GM23338 (cell line): Measurements from ENCODE around the gene RTEL1. TPM values are rescaled to one million over a fixed set of nuclear protein-coding genes. Genes with fewer than 3 reads are reported as not detected.

Experiments
- ATAC-seq: fragments of 200-7000 bp; cut with Tn5 transposase; 3 replicates; pipeline ENCODE4 v1.9.1; 2020
- DNase-seq: peaks from one replicate; pipeline ENCODE4 v3.0.0-alpha.2; 2015; ENCODE audit warnings: low spot score
- H2AFZ ChIP-seq: fragments of 200-600 bp; sonication (generic); 2 replicates; pipeline ENCODE4 v1.8.0; 2016; ENCODE audit warnings: antibody characterized with exemption, mild to moderate bottlenecking, moderate library complexity
- H3F3A ChIP-seq: fragments of 200-600 bp; sonication (generic); replicated peaks from 2 replicates; pipeline ENCODE4 v1.8.0; 2017; ENCODE audit warnings: antibody characterized with exemption, mixed run types, low read depth
- H3K27ac ChIP-seq: fragments of 200-600 bp; sonication (generic); 2 replicates; pipeline ENCODE4 v1.6.1; 2016; ENCODE audit warnings: low read depth
- H3K27me3 ChIP-seq: fragments of 200-600 bp; sonication (generic); 2 replicates; pipeline ENCODE4 v1.8.0; 2016; ENCODE audit warnings: mild to moderate bottlenecking, mixed run types, moderate library complexity; ENCODE audit not compliant: insufficient read depth
- H3K36me3 ChIP-seq: fragments of 200-600 bp; sonication (generic); 2 replicates; pipeline ENCODE4 v1.8.0; 2016; ENCODE audit warnings: mild to moderate bottlenecking; ENCODE audit not compliant: insufficient read depth
- H3K4me1 ChIP-seq: fragments of 200-600 bp; sonication (generic); 2 replicates; pipeline ENCODE4 v1.8.0; 2016; ENCODE audit warnings: mild to moderate bottlenecking, moderate library complexity; ENCODE audit not compliant: insufficient read depth
- H3K4me2 ChIP-seq: fragments of 200-600 bp; sonication (generic); 2 replicates; pipeline ENCODE4 v1.7.1; 2017; ENCODE audit warnings: mixed run types
- H3K4me3 ChIP-seq: fragments of 200-600 bp; sonication (generic); 2 replicates; pipeline ENCODE4 v1.6.1; 2016; ENCODE audit warnings: mixed run types
- H3K79me2 ChIP-seq: fragments of 200-600 bp; sonication (generic); replicated peaks from 2 replicates; pipeline ENCODE4 v1.8.0; 2017; ENCODE audit warnings: mild to moderate bottlenecking; ENCODE audit not compliant: insufficient read depth
- H3K9me2 ChIP-seq: fragments of 200-600 bp; sonication (generic); 2 replicates; pipeline ENCODE4 v1.8.0; 2017; ENCODE audit not compliant: insufficient read depth
- H4K20me1 ChIP-seq: fragments of 200-600 bp; sonication (generic); replicated peaks from 2 replicates; pipeline ENCODE4 v1.8.0; 2017; ENCODE audit warnings: mild to moderate bottlenecking; ENCODE audit not compliant: insufficient read depth
- H3K27ac Mint-ChIP-seq: 2 replicates; pipeline ENCODE4 v1.8.0; 2020; ENCODE audit warnings: inconsistent platforms, mild to moderate bottlenecking, moderate library complexity, mixed read lengths
- H3K27me3 Mint-ChIP-seq: 3 replicates; pipeline ENCODE4 v1.8.0; 2022; ENCODE audit warnings: low read depth, mild to moderate bottlenecking, moderate library complexity, mixed read lengths, inconsistent platforms; ENCODE audit not compliant: insufficient read depth, poor library complexity
- H3K36me3 Mint-ChIP-seq: 3 replicates; pipeline ENCODE4 v1.8.0; 2021; ENCODE audit warnings: low read depth, mild to moderate bottlenecking, inconsistent platforms, moderate library complexity, mixed read lengths
- H3K4me1 Mint-ChIP-seq: 3 replicates; pipeline ENCODE4 v1.8.0; 2020; ENCODE audit warnings: mild to moderate bottlenecking, inconsistent platforms, mixed read lengths
- H3K4me3 Mint-ChIP-seq: 3 replicates; pipeline ENCODE4 v1.8.0; 2021; ENCODE audit warnings: moderate library complexity, mild to moderate bottlenecking, inconsistent platforms, mixed read lengths
- H3K9me3 Mint-ChIP-seq: 3 replicates; pipeline ENCODE4 v1.8.0; 2020; ENCODE audit warnings: moderate library complexity, mild to moderate bottlenecking, inconsistent platforms, mixed read lengths
- CREB1 ChIP-seq: fragments of 250-450 bp; sonication (Bioruptor Pico); IDR thresholded peaks from 2 replicates; pipeline ENCODE4 v1.5.0; 2020; ENCODE audit warnings: low read depth, mild to moderate bottlenecking, moderate library complexity
- EZH2 ChIP-seq: fragments of 200-600 bp; sonication (generic); IDR thresholded peaks from one replicate; pipeline ENCODE4 v1.8.0; 2017; ENCODE audit warnings: antibody characterized with exemption, mild to moderate bottlenecking, low read depth; ENCODE audit not compliant: unreplicated experiment
- EZH2phosphoT487 ChIP-seq: fragments of 200-600 bp; sonication (generic); IDR thresholded peaks from one replicate; pipeline ENCODE4 v1.8.1; 2018; ENCODE audit warnings: antibody characterized with exemption; ENCODE audit not compliant: unreplicated experiment
- JUNB ChIP-seq: IDR thresholded peaks from one replicate; pipeline ENCODE4 v1.6.1; 2016; ENCODE audit warnings: antibody characterized with exemption; ENCODE audit not compliant: unreplicated experiment
- NANOG ChIP-seq: IDR thresholded peaks from 2 replicates; pipeline ENCODE4 v1.6.1; 2016; ENCODE audit warnings: antibody characterized with exemption, borderline replicate concordance
- POLR2AphosphoS5 ChIP-seq: IDR thresholded peaks from 2 replicates; pipeline ENCODE4 v1.6.1; 2016; ENCODE audit warnings: antibody characterized with exemption, low read depth
- STAT1 ChIP-seq: IDR thresholded peaks from one replicate; pipeline ENCODE4 v1.6.1; 2016; ENCODE audit warnings: antibody characterized with exemption; ENCODE audit not compliant: unreplicated experiment
- ZNF114 ChIP-seq: fragments of 250-450 bp; sonication (Bioruptor Pico); IDR thresholded peaks from 2 replicates; pipeline ENCODE4 v1.5.0; 2020; ENCODE audit warnings: mild to moderate bottlenecking, moderate library complexity
- ZNF331 ChIP-seq: fragments of 250-450 bp; sonication (Bioruptor Pico); IDR thresholded peaks from 2 replicates; pipeline ENCODE4 v1.5.0; 2020; ENCODE audit warnings: low read depth, mild to moderate bottlenecking, moderate library complexity
- polyA plus RNA-seq: library from polyadenylated mRNA; unstranded; fragments of >200 nt; fragmentation: Nextera tagmentation; extraction: Ambion mirVana; gene quantifications from 2 replicates; pipeline ENCODE4 v1.2.1, GENCODE V29; 2016
- total RNA-seq: library from RNA; depleted of rRNA; stranded (reverse); fragments of >200 nt; shearing (Covaris generic); gene quantifications from 2 replicates; pipeline ENCODE4 v1.2.3, GENCODE V29; 2014
- TF ChIP-seq, protein P1 (sequence below): IDR thresholded peaks from one replicate; pipeline ENCODE4 v1.6.1; 2018; ENCODE audit warnings: antibody characterized with exemption; ENCODE audit not compliant: unreplicated experiment
- TF ChIP-seq, protein P2 (sequence below): IDR thresholded peaks from 2 replicates; pipeline ENCODE4 v1.6.1; 2016; ENCODE audit warnings: antibody characterized with exemption
- TF ChIP-seq, protein P3 (sequence below), 2 experiments: fragments of 200-600 bp in 1 of 2; sonication (generic) in 1 of 2; conservative IDR thresholded peaks; 2 replicates each; pipeline versions ENCODE4 v1.5.1 to v1.6.1; 2016 to 2017; ENCODE audit warnings: antibody characterized with exemption in 2 of 2, low read depth in 2 of 2, mild to moderate bottlenecking in 2 of 2, moderate library complexity in 1 of 2
- TF ChIP-seq, protein P4 (sequence below): fragments of 250-450 bp; sonication (Bioruptor Pico); IDR thresholded peaks from 2 replicates; pipeline ENCODE4 v1.5.0; 2020; ENCODE audit warnings: mild to moderate bottlenecking, moderate library complexity

RTEL1 gene
- total and polyA plus RNA-seq, 2 experiments from 2014 or later, result 14.2 to 34.5 TPM

DNA sequence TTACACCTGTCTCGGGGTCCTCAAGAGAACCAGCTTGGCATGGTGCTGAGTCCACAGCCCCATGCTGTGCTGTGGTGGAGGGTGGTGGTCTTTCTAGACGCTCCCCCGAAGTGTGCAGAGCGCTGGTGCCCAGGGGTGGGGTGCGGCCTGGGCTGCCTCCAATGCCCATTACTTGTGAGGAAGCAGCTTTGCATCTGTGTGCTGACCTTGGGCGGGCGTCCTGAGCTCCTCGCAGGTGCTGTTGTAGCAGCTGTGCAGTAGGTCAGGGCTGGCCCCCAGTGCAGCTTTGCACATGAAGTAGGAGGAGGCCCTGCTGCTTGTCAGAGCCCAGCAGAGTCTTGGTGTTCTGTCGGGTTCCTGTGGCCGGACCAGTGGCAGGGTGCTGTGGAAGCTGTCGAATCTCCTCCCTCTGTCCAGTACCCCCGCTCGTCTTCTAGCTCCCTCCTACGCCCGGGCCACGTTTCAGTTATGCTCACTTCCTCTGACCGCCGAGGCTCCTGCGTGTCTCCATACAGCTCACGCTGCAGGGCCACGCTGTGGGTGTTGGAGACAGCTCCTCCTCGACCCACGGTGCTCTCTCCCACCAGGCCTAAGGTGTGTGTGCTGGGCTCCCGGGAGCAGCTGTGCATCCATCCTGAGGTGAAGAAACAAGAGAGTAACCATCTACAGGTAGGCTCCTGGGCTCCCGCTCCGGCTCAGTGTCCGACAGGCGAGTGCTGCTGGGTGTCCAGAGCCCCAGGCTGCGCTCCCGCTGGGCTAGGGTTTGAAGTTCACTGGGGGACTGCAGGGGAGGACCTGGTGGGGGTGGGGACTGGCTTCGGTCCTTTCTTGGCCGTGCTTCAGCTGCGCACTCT is 4.1 kb downstream of the RTEL1 start (continued):
- TF ChIP-seq, protein P1, sequence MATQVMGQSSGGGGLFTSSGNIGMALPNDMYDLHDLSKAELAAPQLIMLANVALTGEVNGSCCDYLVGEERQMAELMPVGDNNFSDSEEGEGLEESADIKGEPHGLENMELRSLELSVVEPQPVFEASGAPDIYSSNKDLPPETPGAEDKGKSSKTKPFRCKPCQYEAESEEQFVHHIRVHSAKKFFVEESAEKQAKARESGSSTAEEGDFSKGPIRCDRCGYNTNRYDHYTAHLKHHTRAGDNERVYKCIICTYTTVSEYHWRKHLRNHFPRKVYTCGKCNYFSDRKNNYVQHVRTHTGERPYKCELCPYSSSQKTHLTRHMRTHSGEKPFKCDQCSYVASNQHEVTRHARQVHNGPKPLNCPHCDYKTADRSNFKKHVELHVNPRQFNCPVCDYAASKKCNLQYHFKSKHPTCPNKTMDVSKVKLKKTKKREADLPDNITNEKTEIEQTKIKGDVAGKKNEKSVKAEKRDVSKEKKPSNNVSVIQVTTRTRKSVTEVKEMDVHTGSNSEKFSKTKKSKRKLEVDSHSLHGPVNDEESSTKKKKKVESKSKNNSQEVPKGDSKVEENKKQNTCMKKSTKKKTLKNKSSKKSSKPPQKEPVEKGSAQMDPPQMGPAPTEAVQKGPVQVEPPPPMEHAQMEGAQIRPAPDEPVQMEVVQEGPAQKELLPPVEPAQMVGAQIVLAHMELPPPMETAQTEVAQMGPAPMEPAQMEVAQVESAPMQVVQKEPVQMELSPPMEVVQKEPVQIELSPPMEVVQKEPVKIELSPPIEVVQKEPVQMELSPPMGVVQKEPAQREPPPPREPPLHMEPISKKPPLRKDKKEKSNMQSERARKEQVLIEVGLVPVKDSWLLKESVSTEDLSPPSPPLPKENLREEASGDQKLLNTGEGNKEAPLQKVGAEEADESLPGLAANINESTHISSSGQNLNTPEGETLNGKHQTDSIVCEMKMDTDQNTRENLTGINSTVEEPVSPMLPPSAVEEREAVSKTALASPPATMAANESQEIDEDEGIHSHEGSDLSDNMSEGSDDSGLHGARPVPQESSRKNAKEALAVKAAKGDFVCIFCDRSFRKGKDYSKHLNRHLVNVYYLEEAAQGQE, result no peak
- TF ChIP-seq STAT1, result no peak
- TF ChIP-seq CREB1 (CRISPR knock-in tag), result no peak
- no peak for TF ChIP-seq EZH2
- TF ChIP-seq NANOG, result no peak
- TF ChIP-seq ZNF114 (CRISPR knock-in tag), result no peak
- TF ChIP-seq, protein P2, sequence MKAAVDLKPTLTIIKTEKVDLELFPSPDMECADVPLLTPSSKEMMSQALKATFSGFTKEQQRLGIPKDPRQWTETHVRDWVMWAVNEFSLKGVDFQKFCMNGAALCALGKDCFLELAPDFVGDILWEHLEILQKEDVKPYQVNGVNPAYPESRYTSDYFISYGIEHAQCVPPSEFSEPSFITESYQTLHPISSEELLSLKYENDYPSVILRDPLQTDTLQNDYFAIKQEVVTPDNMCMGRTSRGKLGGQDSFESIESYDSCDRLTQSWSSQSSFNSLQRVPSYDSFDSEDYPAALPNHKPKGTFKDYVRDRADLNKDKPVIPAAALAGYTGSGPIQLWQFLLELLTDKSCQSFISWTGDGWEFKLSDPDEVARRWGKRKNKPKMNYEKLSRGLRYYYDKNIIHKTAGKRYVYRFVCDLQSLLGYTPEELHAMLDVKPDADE, result no peak
- no peak for TF ChIP-seq POLR2AphosphoS5
- TF ChIP-seq EZH2phosphoT487, result no peak
- TF ChIP-seq JUNB, result no peak

DNA sequence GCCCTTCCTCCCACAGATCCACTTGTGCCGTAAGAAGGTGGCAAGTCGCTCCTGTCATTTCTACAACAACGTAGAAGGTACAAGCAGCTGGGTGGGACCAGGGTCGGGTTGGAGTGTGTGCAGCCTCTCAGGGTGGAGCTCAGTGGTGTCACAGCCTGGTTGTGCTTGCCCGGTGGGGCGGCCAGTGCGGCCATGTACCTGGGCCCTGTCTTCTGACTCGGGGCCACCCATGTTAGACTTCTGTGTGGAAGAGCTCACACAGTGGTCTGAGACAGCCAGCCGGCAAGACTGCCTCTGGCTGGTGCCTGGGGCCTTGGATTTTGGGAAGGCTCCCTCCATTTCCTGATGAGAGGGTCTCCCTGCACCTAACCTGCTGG is 4.7 kb downstream of the RTEL1 start:
- peaks cover 8% of the 10 kb centered on the region for H3K79me2 ChIP-seq
- TF ChIP-seq, protein P3, sequence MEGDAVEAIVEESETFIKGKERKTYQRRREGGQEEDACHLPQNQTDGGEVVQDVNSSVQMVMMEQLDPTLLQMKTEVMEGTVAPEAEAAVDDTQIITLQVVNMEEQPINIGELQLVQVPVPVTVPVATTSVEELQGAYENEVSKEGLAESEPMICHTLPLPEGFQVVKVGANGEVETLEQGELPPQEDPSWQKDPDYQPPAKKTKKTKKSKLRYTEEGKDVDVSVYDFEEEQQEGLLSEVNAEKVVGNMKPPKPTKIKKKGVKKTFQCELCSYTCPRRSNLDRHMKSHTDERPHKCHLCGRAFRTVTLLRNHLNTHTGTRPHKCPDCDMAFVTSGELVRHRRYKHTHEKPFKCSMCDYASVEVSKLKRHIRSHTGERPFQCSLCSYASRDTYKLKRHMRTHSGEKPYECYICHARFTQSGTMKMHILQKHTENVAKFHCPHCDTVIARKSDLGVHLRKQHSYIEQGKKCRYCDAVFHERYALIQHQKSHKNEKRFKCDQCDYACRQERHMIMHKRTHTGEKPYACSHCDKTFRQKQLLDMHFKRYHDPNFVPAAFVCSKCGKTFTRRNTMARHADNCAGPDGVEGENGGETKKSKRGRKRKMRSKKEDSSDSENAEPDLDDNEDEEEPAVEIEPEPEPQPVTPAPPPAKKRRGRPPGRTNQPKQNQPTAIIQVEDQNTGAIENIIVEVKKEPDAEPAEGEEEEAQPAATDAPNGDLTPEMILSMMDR (conservative IDR thresholded peaks at IDR 0.05; ENCODE audit: low read depth in 2 of 2), result no peak
- TF ChIP-seq ZNF331 (CRISPR knock-in tag), result no peak
- TF ChIP-seq, protein P4, sequence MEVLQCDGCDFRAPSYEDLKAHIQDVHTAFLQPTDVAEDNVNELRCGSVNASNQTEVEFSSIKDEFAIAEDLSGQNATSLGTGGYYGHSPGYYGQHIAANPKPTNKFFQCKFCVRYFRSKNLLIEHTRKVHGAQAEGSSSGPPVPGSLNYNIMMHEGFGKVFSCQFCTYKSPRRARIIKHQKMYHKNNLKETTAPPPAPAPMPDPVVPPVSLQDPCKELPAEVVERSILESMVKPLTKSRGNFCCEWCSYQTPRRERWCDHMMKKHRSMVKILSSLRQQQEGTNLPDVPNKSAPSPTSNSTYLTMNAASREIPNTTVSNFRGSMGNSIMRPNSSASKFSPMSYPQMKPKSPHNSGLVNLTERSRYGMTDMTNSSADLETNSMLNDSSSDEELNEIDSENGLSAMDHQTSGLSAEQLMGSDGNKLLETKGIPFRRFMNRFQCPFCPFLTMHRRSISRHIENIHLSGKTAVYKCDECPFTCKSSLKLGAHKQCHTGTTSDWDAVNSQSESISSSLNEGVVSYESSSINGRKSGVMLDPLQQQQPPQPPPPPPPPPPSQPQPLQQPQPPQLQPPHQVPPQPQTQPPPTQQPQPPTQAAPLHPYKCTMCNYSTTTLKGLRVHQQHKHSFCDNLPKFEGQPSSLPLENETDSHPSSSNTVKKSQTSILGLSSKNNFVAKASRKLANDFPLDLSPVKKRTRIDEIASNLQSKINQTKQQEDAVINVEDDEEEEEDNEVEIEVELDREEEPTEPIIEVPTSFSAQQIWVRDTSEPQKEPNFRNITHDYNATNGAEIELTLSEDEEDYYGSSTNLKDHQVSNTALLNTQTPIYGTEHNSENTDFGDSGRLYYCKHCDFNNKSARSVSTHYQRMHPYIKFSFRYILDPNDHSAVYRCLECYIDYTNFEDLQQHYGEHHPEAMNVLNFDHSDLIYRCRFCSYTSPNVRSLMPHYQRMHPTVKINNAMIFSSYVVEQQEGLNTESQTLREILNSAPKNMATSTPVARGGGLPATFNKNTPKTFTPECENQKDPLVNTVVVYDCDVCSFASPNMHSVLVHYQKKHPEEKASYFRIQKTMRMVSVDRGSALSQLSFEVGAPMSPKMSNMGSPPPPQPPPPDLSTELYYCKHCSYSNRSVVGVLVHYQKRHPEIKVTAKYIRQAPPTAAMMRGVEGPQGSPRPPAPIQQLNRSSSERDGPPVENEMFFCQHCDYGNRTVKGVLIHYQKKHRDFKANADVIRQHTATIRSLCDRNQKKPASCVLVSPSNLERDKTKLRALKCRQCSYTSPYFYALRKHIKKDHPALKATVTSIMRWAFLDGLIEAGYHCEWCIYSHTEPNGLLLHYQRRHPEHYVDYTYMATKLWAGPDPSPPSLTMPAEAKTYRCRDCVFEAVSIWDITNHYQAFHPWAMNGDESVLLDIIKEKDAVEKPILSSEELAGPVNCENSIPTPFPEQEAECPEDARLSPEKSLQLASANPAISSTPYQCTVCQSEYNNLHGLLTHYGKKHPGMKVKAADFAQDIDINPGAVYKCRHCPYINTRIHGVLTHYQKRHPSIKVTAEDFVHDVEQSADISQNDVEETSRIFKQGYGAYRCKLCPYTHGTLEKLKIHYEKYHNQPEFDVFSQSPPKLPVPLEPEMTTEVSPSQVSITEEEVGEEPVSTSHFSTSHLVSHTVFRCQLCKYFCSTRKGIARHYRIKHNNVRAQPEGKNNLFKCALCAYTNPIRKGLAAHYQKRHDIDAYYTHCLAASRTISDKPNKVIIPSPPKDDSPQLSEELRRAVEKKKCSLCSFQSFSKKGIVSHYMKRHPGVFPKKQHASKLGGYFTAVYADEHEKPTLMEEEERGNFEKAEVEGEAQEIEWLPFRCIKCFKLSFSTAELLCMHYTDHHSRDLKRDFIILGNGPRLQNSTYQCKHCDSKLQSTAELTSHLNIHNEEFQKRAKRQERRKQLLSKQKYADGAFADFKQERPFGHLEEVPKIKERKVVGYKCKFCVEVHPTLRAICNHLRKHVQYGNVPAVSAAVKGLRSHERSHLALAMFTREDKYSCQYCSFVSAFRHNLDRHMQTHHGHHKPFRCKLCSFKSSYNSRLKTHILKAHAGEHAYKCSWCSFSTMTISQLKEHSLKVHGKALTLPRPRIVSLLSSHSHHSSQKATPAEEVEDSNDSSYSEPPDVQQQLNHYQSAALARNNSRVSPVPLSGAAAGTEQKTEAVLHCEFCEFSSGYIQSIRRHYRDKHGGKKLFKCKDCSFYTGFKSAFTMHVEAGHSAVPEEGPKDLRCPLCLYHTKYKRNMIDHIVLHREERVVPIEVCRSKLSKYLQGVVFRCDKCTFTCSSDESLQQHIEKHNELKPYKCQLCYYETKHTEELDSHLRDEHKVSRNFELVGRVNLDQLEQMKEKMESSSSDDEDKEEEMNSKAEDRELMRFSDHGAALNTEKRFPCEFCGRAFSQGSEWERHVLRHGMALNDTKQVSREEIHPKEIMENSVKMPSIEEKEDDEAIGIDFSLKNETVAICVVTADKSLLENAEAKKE (CRISPR knock-in tag), result no peak
- no peak for TF ChIP-seq CREB1 (CRISPR knock-in tag)
- TF ChIP-seq JUNB, result no peak

More for the DNA sequence above, 4.7 kb downstream of the RTEL1 start:
- Mint-ChIP-seq H3K9me3 (no peaks in the 10 kb centered on the region), H3K27ac (no peak overlapping the region), H3K36me3 (peaks cover 48% of the 10 kb centered on the region), H3K4me3 (no peak overlapping the region), H3K27me3 (peaks cover 11% of the 10 kb centered on the region), H3K4me1 (peaks cover 17% of the 10 kb centered on the region)
- no peak overlapping the region for H3K4me2 ChIP-seq
- DNase-seq (no peak), ATAC-seq (no peak)
- H3K9me2 ChIP-seq, result no peaks in the 10 kb centered on the region
- H3K4me1 ChIP-seq, result 0 out of 2 replicates have a peak, but pooled peaks cover 7% of the 10 kb centered on the region
- no peaks in the 10 kb centered on the region; the same call in 1 of the 2 replicates for H4K20me1 ChIP-seq
- H3F3A ChIP-seq, result peaks cover 4% of the 10 kb centered on the region; the same call in 1 of the 2 replicates
- no peaks in the 10 kb centered on the region for H3K36me3 ChIP-seq
- no peak overlapping the region for H3K4me3 ChIP-seq
- H3K27me3 ChIP-seq, result no peaks in the 10 kb centered on the region
- H3K27ac ChIP-seq, result no peak overlapping the region
- H2AFZ ChIP-seq, result no peak overlapping the region
